Gastroesophageal sphincter (tissue), 3 donors: ENCODE results near the gene PCDH9.

Experiments used
- CTCF ChIP-seq, 4 experiments: fragments of 200-600 bp in 2 of 4; fragments of 450-650 bp in 2 of 4; sonication (generic) in 1 of 4; IDR thresholded peaks; one replicate each; pipeline ENCODE4 v1.5.1; 2017 to 2019; ENCODE audit warnings: antibody characterized with exemption in 4 of 4, mild to moderate bottlenecking in 2 of 4, moderate library complexity in 2 of 4
- EP300 ChIP-seq: sonication (generic); formaldehyde crosslinking; IDR thresholded peaks from one replicate; pipeline ENCODE4 v1.6.1; 2017; ENCODE audit warnings: antibody characterized with exemption, mild to moderate bottlenecking
- POLR2A ChIP-seq, 2 donors: fragments of 450-650 bp; IDR thresholded peaks; one replicate each; pipeline ENCODE4 v1.6.1; 2017; ENCODE audit warnings: antibody characterized with exemption in 2 of 2, mild to moderate bottlenecking in 2 of 2, moderate library complexity in 1 of 2
- POLR2AphosphoS5 ChIP-seq: sonication (generic); formaldehyde crosslinking; IDR thresholded peaks from one replicate; pipeline ENCODE4 v1.6.1; 2017; ENCODE audit warnings: antibody characterized with exemption

- no peak for TF ChIP-seq CTCF (IDR thresholded peaks at IDR 0.05)
- TF ChIP-seq POLR2A (IDR thresholded peaks at IDR 0.05): no peak
- no peak for TF ChIP-seq POLR2AphosphoS5
- TF ChIP-seq EP300: no peak
Measured at GRCh38 chr13:66578305-66578704, 651.8 kb downstream of the PCDH9 start.
